ENCODE results near the gene HMGXB4. TPM values are rescaled to one million over a fixed set of nuclear protein-coding genes. Genes with fewer than 3 reads are reported as not detected.
A peak's percentile ranks its signal among the peaks of the same experiment; 100 is the strongest.

Gene HMGXB4
- total RNA-seq, 1 donor from 2014 or later: 7.5 TPM

DNA sequence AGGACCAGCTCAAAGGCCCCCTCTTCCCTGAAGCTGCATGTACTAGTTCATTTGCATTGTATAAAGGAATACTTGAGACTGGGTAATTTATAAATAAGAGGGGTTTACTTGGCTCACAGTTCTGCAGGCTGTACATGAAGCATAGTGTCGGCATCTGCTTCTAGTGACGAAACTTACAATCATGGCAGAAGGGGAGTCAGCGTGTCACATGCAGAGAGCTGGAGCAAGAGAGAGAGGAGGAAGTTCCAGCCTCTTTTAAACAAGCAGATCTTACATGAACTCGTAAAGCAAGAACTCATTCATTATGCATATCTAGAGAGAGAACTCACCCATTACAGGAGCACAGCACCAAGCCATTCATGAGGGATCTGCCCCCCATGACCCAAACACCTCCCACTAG lies 7.1 kb upstream of the HMGXB4 start:
- intact Hi-C loops (cut with DNase I): no loop called here
- no peak for DNase-seq
- no peak for ATAC-seq (ENCODE audit: poor library complexity)

DNA sequence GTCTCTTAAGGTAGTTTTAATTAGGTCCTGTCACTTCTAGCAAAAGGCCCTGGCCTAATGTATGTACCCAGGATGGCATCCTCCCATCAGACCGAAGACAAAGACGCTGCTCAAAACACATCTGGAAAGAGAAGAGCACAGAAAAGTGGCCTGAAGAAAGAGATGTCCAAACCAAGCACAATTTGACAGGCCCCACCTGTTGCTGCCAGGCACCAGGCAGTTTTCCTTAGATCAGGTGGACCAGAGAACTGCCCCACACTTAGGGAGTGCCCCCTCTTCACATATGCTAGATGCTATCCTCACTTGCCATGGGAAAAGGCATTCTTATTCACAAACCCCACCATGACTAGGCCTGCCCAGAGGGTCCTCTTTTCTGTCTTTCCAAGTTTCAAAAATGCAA lies 3.3 kb upstream of the HMGXB4 start:
- DNase-seq (no peak), ATAC-seq (ENCODE audit: poor library complexity) (no peak)
- intact Hi-C loops (cut with DNase I): no loop called here

DNA sequence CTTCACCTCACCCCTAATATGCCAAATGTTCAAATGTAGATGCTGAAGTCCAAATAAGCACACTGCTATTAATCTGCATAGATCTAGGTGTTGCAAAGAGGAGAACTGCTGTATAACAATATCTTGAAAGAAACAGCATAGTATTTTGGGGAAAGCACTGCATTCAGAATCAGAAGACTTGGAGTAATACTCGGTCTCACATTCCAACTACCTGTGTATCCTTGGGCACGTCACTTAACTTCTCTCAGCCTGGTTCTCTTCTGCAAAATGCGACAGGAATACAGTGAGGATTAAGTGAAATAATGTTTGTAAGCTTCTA lies 332 bp upstream of the HMGXB4 start:
- peak; percentile 27 for ATAC-seq (ENCODE audit: poor library complexity)
- intact Hi-C loops (cut with DNase I): no loop called here

DNA sequence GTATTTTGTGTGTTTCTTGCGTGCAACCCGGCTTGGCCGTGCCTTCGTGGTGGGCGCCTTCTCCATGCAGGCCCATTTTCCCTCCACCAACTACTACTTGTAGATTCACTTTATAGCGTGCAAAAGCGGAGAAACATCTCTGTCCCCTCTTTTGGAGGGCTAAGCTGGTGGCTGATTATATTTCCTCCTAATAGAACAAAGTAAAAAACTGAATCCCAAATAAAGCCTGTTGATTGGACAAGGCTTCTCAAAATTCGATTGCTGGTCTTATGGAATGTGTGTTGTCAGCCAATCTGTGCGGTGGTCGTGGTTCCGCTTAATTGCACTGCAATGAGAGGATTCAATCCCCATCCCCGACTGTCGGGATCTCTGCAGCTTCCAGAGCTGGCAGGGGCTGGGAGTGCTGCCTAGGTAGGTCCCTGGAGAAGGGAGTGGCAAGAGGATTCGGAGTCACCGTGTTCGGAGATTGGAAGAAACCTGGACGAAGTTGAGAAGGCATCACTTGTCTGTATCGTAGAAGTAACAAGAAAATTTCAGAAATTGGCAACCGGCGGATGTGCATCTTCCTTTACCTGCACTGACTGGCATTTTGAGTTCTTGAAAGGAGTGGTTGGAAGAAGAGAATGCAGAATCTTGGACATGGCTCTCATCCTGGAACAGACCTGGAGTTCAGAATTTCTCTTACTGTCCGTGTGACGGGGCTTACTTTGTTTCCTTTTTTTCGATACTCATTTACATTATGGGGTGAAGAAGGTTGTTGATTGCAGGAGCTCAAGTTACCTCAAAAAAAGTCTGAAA lies 1.1 kb downstream of the HMGXB4 start:
- DNase-seq (no peak), ATAC-seq (ENCODE audit: poor library complexity) (no peak)
- intact Hi-C loops (cut with DNase I): no loop called here

More for the DNA sequence above, 332 bp upstream of the HMGXB4 start:
- DNase-seq: no peak

DNA sequence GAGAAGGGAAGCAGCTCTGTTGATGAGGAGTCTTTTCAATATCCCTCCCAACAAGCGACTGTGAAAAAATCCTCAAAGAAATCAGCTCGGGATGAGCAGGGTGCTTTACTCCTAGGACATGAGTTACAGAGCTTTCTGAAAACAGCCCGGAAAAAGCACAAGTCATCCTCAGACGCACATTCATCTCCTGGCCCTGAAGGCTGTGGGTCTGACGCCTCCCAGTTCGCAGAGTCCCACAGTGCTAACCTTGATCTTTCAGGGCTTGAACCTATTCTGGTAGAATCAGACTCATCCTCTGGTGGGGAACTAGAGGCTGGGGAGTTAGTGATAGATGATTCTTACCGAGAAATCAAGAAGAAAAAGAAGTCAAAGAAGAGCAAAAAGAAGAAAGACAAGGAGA lies 7.7 kb downstream of the HMGXB4 start:
- DNase-seq: no peak
- intact Hi-C loops (cut with DNase I): no loop called here

DNA sequence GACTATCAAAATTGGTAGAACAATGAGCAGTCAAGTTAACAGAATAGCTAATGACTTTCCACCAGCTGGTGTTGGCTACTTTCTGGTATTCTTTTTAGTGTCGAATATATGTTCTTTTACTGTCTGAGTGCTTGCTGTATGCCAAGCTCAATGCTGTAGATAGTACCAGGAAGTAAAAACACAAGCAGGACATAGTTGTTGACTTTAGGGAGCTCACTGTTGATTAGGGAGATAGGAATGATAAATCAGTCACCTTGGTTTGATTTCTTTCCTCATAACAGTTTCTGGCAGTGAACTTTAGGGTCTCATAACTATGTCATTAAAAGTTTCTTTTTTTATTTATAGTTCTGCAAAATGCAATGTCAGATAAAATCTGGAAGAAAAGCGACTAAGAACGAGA lies 9.0 kb downstream of the HMGXB4 start:
- DNase-seq: no peak
- intact Hi-C loops (cut with DNase I): no loop called here
- ATAC-seq (ENCODE audit: poor library complexity): no peak

More for the DNA sequence above, 7.7 kb downstream of the HMGXB4 start:
- ATAC-seq (ENCODE audit: poor library complexity): no peak

DNA sequence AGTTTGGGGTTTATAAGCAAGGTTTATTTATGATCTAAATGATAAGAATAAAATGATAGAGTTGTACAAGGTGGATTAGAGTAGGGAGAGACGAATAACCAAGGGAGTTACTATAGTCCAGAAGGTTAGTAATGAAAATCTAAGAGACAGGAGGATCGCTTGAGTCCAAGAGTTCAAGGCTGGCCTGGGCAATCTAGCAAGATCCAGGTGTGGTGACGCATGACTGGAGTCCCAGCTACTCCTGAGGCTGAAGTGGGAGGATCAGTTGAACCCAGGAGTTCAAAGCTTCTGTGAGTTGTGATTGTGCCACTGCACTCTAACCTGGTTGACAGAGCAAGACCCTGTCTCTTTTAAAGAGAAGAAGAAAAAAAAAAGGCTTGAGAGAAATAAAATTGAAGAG lies 12.3 kb downstream of the HMGXB4 start:
- intact Hi-C loops (cut with DNase I): no loop called here
- DNase-seq: no peak
- ATAC-seq (ENCODE audit: poor library complexity): no peak

DNA sequence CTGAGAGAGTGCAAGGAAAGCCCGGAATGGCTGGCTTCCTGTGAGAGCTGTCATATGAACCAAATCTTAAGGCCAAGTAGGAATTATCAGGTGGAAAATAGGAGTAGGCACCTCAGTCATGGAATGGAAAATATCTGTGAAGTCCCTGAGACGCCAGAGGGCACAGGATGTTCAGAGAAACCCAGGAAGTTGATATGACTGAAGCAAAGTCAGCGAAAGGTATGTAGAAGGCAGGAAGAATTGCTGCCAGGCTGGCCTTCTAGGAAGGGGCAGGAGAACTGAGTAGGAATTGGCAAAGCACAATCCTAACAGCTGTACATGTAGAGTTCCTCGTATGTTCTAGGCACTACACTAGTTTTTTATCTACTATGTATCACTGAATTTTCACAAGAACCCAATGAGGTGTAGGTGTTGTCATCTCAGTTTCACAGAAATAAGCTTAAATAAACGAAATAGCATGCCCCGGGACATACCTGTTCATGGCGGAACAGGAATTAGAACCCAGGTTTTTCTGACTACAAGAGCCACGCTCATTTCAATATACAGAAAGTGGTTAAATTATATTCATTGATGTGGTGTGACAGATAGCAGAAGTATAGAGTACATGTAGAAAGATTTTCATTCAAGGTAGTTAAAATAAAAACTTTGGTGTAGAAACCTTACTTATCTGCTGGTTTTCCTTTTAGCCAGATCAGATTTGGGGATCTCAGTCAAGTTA lies 17.0 kb downstream of the HMGXB4 start:
- intact Hi-C loops (cut with DNase I): no loop called here

DNA sequence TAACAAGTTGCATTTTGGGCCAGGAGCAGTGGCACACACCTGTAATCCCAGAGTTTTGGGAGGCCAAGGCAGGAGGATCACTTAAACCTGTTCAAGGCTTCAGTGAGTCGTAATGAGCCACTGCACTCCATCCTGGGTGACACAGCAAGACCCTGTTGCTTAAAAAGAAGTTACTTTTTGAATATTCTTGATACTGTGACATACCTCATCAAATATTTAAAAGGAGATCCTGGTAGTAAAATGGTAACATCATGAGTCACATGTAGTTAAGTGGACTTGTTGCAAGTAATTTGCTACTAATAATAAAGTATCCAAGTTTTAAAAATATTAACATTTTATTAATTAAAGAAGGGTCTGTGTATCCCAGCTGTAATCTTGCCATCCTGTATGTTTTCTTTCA lies 18.3 kb downstream of the HMGXB4 start:
- ATAC-seq (ENCODE audit: poor library complexity) (no peak), DNase-seq (no peak)
- intact Hi-C loops (cut with DNase I): no loop called here

More for the DNA sequence above, 17.0 kb downstream of the HMGXB4 start:
- ATAC-seq (ENCODE audit: poor library complexity) (no peak), DNase-seq (no peak)

DNA sequence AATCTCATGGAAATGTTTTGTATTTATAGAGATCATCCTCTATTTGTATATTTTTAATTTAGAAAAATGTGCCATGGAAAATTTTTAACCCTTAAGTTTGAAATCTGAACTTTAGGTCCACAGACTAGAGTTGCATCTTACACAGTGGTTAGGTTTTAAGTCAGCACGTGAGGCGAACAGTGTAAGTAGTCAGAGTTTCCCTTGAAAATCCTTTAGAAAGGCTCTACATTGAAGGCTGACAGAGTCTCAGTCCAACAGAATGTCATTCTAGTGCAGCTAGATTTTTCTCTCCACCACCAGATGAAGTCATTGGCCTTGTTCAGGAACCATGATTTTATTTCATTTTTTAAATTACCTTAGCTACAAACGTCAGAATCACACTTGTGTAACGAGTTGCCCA lies 18.7 kb downstream of the HMGXB4 start:
- intact Hi-C loops (cut with DNase I): no loop called here
- no peak for ATAC-seq (ENCODE audit: poor library complexity)
- no peak for DNase-seq

DNA sequence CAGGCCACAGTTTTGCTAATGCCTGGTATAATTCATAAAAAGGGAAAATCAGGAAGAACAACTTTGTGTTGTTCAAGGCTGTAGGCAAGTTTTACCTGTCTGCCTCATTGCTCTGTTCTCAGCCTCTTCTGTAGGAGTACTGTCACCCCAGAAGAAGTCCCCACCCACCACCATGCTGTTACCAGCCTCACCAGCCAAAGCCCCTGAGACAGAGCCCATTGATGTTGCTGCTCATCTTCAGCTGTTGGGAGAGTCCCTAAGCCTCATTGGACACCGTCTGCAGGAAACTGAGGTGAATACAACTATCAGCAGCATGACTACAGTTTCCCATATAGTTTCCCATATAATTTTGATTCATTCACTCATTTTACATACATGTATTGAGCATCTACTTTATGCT lies 30.8 kb downstream of the HMGXB4 start:
- no peak for DNase-seq
- no peak for ATAC-seq (ENCODE audit: poor library complexity)
- intact Hi-C loops (cut with DNase I): no loop called here

DNA sequence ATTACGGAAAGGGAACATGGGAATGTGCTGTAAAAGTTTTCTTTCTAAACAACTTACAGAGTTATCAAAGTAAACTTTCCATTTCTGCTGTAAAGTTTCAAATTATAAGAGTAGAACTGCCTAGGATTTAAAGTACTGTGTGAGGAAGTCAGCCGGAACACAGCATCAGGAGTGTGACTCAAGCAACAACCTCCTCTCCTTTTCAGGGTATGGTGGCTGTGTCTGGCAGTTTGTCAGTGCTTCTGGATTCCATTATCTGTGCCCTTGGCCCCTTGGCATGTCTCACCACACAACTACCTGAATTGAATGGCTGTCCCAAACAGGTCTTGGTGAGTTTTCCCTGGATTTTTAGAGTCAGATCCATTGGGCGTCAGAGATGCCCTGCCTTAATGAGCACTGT lies 35.5 kb downstream of the HMGXB4 start:
- ATAC-seq (ENCODE audit: poor library complexity) (no peak), DNase-seq (no peak)
- intact Hi-C loops (cut with DNase I): no loop called here

DNA sequence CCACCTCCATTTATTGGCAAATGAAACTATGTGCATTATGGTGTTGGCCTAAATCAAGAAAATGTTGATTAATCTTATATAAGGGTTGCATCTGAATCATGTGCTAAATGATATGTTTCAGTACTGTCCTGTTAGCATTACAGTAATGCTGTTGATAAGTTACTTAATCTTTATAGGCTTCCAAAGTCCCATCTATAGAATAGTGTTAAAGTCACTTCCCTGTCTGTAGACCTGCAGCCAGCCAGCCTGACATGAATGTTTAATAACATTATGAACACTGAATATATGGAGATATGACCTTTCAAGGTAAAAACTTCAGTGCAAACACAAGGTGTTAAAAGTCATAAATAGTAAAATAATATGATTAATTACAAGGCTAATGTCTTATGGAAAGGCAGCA lies 38.8 kb downstream of the HMGXB4 start:
- intact Hi-C loops (cut with DNase I): no loop called here
- no peak for ATAC-seq (ENCODE audit: poor library complexity)

DNA sequence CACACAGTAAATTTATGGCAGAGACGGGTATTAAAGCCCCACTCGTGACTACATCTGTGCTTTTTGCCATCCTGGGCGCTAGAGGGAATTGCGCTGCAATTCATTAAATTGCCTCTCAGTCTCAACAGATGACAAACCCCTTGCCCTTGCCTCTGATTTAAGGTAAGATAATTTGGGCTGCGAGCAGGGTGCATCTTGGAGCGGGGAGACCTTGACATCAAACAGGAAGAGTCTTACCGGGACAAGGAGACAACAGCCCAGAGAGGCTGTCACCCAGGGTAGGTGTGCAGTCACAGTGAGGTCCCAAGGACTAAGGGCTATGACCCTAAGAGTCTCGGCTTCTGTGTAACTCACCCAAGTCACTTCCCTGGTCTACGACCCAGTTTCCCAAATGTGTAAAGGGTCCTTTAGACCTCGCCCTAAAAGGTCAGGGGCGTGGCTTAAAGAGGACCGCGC lies 42.0 kb downstream of the HMGXB4 start:
- intact Hi-C loops (cut with DNase I): no loop called here
- DNase-seq (no peak), ATAC-seq (ENCODE audit: poor library complexity) (peak; percentile 24)

More for the DNA sequence above, 38.8 kb downstream of the HMGXB4 start:
- DNase-seq: no peak

DNA sequence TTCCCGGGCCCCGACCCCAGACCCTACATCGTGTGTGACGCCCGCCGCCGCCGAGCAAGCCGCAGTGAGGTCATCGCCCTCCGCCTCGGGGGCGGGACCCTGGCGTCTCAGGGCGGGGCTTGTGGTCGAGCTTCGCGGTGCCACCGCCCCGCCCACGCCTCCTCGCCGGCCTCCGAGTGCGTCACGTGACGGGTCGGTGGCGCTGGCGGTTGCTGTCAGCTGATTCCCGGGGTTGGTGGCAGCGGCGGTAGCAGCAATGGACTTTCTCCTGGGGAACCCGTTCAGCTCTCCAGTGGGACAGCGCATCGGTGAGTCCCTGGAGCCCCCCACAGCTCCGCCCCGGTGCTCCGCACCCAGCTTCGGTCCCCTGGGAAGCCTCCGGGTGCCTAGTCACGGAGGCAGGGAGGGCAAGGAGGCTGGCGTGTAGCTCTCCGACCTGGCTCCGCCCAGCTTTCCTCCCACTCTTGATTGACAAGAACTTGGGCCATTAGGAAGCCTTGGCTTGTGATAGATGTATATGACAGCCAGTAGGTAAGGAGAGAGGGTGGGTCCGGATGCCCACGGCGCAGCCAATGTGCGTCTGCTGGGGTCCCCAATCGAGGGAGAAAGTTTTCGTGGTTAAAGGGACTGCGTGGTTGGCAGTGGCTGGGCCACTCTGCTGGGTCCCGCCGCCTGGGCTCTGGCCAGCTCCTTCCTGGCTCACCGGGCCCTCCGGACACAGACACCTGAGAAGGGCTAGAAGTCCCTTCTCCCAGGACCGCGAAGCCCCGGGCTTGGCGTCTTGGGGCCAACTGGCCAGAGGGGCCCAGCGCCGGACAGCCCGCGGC lies 42.6 kb downstream of the HMGXB4 start, which contains the start of gene TOM1:
Gene TOM1, plus strand, starts transcription at position 222 of the 827 bp plus-strand sequence. Its CDS starts 35 bp downstream, at position 257.
- ATAC-seq (ENCODE audit: poor library complexity) (peak; percentile 96), DNase-seq (peak; percentile 98)
- intact Hi-C loops (cut with DNase I): no loop called here

DNA sequence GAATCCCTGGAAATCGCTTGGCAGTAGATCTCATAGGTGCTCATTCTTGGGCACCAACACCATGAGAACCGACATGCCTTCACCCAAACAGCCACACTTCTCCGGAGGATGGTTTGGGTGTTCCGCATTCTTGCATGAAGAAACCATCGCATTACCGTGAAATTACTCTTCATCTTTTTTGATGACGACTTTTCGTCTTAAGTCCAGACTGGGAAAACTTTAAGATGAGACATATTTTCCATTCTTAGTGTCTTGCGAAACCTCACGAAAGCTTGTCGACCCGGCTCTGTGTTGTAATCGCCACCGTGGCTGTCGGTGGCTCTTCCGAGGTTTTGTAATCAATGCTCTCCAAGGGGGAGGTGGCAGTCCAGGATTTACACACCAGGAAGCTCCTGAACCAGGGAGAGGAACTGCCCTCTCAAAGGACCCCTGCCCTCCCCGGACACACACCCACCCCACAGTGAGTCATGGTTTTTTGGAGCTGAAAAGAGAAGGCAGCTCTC lies 44.1 kb downstream of the HMGXB4 start:
- DNase-seq (peak; percentile 51), ATAC-seq (ENCODE audit: poor library complexity) (no peak)
- intact Hi-C loops (cut with DNase I): no loop called here

DNA sequence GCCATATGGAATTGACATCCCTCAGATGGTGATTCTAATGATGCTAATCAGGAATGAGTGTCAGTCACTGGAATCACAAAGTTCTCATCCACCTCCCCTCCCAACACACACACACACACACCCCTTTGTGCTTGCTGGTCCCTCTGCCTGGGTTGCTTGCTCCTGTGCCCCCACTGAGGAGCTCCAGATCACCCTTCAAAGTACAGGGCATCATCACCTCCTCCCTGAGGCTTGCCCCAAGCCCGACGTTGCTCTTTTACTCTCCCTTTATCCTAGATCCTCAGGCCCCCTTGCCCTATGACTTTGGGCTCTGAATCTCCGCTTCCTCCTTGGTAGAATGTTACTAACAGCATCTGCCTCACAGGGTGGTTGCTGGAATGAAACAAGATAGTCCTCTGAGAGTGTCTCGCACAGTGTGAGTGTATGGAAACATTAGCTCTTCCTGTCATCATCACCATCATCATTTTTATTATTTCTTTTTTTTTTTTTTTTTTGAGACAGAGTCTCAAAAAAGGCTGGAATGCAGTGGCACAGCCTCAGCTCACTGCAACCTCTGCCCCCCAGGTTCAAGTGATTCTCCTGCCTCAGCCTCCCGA lies 45.8 kb downstream of the HMGXB4 start:
- intact Hi-C loops (cut with DNase I): no loop called here
- no peak for ATAC-seq (ENCODE audit: poor library complexity)

DNA sequence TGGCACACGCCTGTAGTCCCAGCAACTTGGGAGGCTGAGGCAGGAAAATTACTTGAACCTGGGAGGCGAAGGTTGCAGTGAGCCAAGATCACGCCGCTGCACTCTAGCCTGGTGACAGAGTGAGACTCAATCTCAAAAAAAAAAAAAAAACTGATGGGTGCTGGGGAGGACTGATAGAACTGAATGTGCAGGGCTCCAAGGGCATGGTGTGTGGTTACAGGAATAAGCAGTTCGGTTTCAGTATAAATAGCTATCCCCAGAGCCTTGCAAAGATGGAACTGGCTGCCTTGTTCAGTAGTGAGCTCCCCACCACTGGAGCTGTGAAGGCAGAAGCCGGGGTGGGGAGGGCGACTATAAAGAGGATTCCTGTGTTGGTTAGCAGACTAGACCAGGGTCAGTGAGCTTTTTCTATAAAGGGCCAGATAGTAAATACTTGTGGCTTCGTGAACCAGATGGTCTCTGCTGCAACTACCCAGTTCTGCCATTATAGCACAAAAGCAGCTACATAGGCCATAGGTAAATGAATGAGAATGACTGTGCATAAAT lies 48.3 kb downstream of the HMGXB4 start:
- ATAC-seq (ENCODE audit: poor library complexity) (peak; percentile 64), DNase-seq (no peak)
- intact Hi-C loops (cut with DNase I): no loop called here

More for the DNA sequence above, 45.8 kb downstream of the HMGXB4 start:
- DNase-seq: no peak
